ENCODE data around the gene LRP1B. TPM values are rescaled to one million over a fixed set of nuclear protein-coding genes. Genes with fewer than 3 reads are reported as not detected.

LRP1B gene
- polyA plus RNA-seq, 5 donors, result 0.54 to 1.8 (median 0.81) TPM

GRCh38 chr2:141676139-141676538 lies 454.7 kb downstream of the LRP1B start:
- no peak for DNase-seq

GRCh38 chr2:141666191-141666590 lies 464.6 kb downstream of the LRP1B start:
- DNase-seq, result no peak

GRCh38 chr2:141660232-141660631 lies 470.6 kb downstream of the LRP1B start:
- DNase-seq, result no peak

- DNase-seq, result no peak
Measured at GRCh38 chr2:141654311-141654710, 476.5 kb downstream of the LRP1B start.

- no peak for DNase-seq
Measured at GRCh38 chr2:141653184-141653583, 477.6 kb downstream of the LRP1B start.

GRCh38 chr2:141652308-141652707 lies 478.5 kb downstream of the LRP1B start:
- no peak for DNase-seq

- DNase-seq, result no peak
Measured at GRCh38 chr2:141647353-141647752, 483.5 kb downstream of the LRP1B start.

- DNase-seq, result no peak
Measured at GRCh38 chr2:141641462-141641861, 489.4 kb downstream of the LRP1B start.

GRCh38 chr2:141639809-141640208 lies 491.0 kb downstream of the LRP1B start:
- no peak for DNase-seq

- no peak for DNase-seq
Measured at GRCh38 chr2:141633132-141633531, 497.7 kb downstream of the LRP1B start.

GRCh38 chr2:141630407-141630930 lies 500.3 kb downstream of the LRP1B start:
- no peak for DNase-seq

- no peak for DNase-seq
Measured at GRCh38 chr2:141620372-141620771, 510.4 kb downstream of the LRP1B start.

- no peak for DNase-seq
Measured at GRCh38 chr2:141618457-141618856, 512.4 kb downstream of the LRP1B start.

- DNase-seq, result no peak
Measured at GRCh38 chr2:141611981-141612380, 518.8 kb downstream of the LRP1B start.

GRCh38 chr2:141611176-141611571 lies 519.6 kb downstream of the LRP1B start:
- no peak for DNase-seq

- no peak for DNase-seq
Measured at GRCh38 chr2:141610564-141611175, 520.1 kb downstream of the LRP1B start.

- DNase-seq, result no peak
Measured at GRCh38 chr2:141605163-141605562, 525.7 kb downstream of the LRP1B start.

- DNase-seq, result no peak
Measured at GRCh38 chr2:141601511-141602152, 529.2 kb downstream of the LRP1B start.

GRCh38 chr2:141599721-141600120 lies 531.1 kb downstream of the LRP1B start:
- DNase-seq, result no peak

- DNase-seq, result no peak
Measured at GRCh38 chr2:141598982-141599381, 531.8 kb downstream of the LRP1B start.

GRCh38 chr2:141595316-141595920 lies 535.4 kb downstream of the LRP1B start:
- DNase-seq, result peak; percentile 70 to 74

- DNase-seq, result no peak
Measured at GRCh38 chr2:141591787-141592186, 539.0 kb downstream of the LRP1B start.

- no peak for DNase-seq
Measured at GRCh38 chr2:141590620-141591019, 540.2 kb downstream of the LRP1B start.

All from right lung (tissue), 5 donors.